B cell (primary cell): ENCODE results near the gene DLST. TPM values are rescaled to one million over a fixed set of nuclear protein-coding genes. Genes with fewer than 3 reads are reported as not detected.
A peak's percentile ranks its signal among the peaks of the same experiment; 100 is the strongest.

ENCODE experiments used
- ATAC-seq: fragments of 200-7000 bp; cut with Tn5 transposase; one replicate; pipeline ENCODE4 v1.10.0; 2021; ENCODE audit warnings: low read depth, mild to moderate bottlenecking, moderate number of reproducible peaks, moderate library complexity
- CTCF ChIA-PET: fragments of 350-600 bp; sonication (Branson Sonifier 250); formaldehyde crosslinking; loops from one replicate; lab custom pipeline; 2021; ENCODE audit warnings: antibody characterized with exemption, inconsistent platforms; lab: Charles Lee
- POLR2A ChIA-PET: fragments of 350-600 bp; sonication (Branson Sonifier 250); formaldehyde crosslinking; loops from one replicate; lab custom pipeline; 2021; ENCODE audit warnings: antibody characterized with exemption; lab: Charles Lee
- DNase-seq: peaks from one replicate; pipeline ENCODE4 v3.0.0; 2013
- H2AFZ ChIP-seq: 2 replicates; pipeline ENCODE4 v1.6.1; 2012; ENCODE audit warnings: mild to moderate bottlenecking, low read depth, low read length; ENCODE audit not compliant: insufficient read depth, poor library complexity, severe bottlenecking
- H3K27ac ChIP-seq, 2 donors: 1 replicate in 1 of 2; 2 replicates in 1 of 2; pipeline ENCODE4 v1.5.1; 2012 to 2013; ENCODE audit warnings: low read length in 2 of 2, mild to moderate bottlenecking in 2 of 2, moderate library complexity in 1 of 2
- H3K27me3 ChIP-seq, 4 experiments: fragments of 200-600 bp in 1 of 4; sonication (generic) in 1 of 4; replicated peaks in 1 of 4; 1 replicate in 2 of 4; 2 replicates in 2 of 4; pipeline versions ENCODE4 v1.6.1 to v1.7.0; 2013 to 2016; ENCODE audit warnings: low read length in 3 of 4, mild to moderate bottlenecking in 2 of 4, mixed read lengths in 1 of 4, moderate library complexity in 1 of 4; ENCODE audit not compliant: insufficient read depth in 4 of 4, control insufficient read depth in 3 of 4; ENCODE audit errors: control extremely low read depth in 1 of 4
- H3K36me3 ChIP-seq, 2 experiments: replicated peaks in 1 of 2; 1 replicate in 1 of 2; 2 replicates in 1 of 2; pipeline versions ENCODE4 v1.6.1 to v1.7.1; 2013; ENCODE audit warnings: low read length in 1 of 2; ENCODE audit not compliant: insufficient read depth in 2 of 2, control insufficient read depth in 1 of 2; ENCODE audit errors: control extremely low read depth in 1 of 2, extremely low read depth in 1 of 2
- H3K4me1 ChIP-seq, 2 donors: fragments of 200-600 bp in 1 of 2; sonication (generic) in 1 of 2; 1 replicate in 1 of 2; 2 replicates in 1 of 2; pipeline versions ENCODE4 v1.5.1 to v1.6.1; 2013 to 2017; ENCODE audit warnings: low read length in 2 of 2; ENCODE audit not compliant: control insufficient read depth in 2 of 2, insufficient read depth in 2 of 2
- H3K4me2 ChIP-seq: replicated peaks from 2 replicates; pipeline ENCODE3; 2012; ENCODE audit warnings: mild to moderate bottlenecking, low read depth, low read length; ENCODE audit not compliant: poor library complexity, severe bottlenecking
- H3K4me3 ChIP-seq, 5 experiments: fragments of 200-600 bp in 1 of 5; sonication (generic) in 1 of 5; 1 replicate in 3 of 5; 2 replicates in 2 of 5; pipeline versions ENCODE4 v1.5.1 to v1.7.0; 2011 to 2016; ENCODE audit warnings: low read length in 4 of 5, mild to moderate bottlenecking in 4 of 5, low read depth in 2 of 5, control low read depth in 1 of 5, moderate library complexity in 1 of 5; ENCODE audit not compliant: insufficient read depth in 1 of 5; ENCODE audit errors: control extremely low read depth in 1 of 5, extremely low read depth in 1 of 5
- H3K79me2 ChIP-seq: fragments of 200-600 bp; sonication (generic); one replicate; pipeline ENCODE4 v1.6.0; 2016; ENCODE audit warnings: low read length; ENCODE audit not compliant: control insufficient read depth, insufficient read depth
- H3K9ac ChIP-seq: fragments of 200-600 bp; sonication (generic); 2 replicates; pipeline ENCODE4 v1.6.1; 2017; ENCODE audit warnings: mild to moderate bottlenecking, low read length, moderate library complexity
- H3K9me3 ChIP-seq, 3 donors: one replicate each; pipeline versions ENCODE4 v1.6.1 to v1.7.1; 2013; ENCODE audit warnings: low read length in 2 of 3; ENCODE audit not compliant: control insufficient read depth in 2 of 3, insufficient read depth in 1 of 3; ENCODE audit errors: control extremely low read depth in 1 of 3
- H4K20me1 ChIP-seq: 2 replicates; pipeline ENCODE4 v1.6.0; 2012; ENCODE audit warnings: mild to moderate bottlenecking, low read length; ENCODE audit not compliant: insufficient read depth, control insufficient read depth, poor library complexity, severe bottlenecking
- H3K27ac Mint-ChIP-seq: one replicate; pipeline ENCODE4 v1.8.0; 2021; ENCODE audit warnings: mixed read lengths
- H3K27me3 Mint-ChIP-seq: one replicate; pipeline ENCODE4 v1.8.0; 2021; ENCODE audit warnings: mixed read lengths
- H3K4me1 Mint-ChIP-seq: one replicate; pipeline ENCODE4 v1.8.0; 2021; ENCODE audit warnings: mixed read lengths
- H3K4me3 Mint-ChIP-seq: one replicate; pipeline ENCODE4 v1.8.0; 2021; ENCODE audit warnings: mixed read lengths
- H3K9me3 Mint-ChIP-seq: one replicate; pipeline ENCODE4 v1.8.0; 2022; ENCODE audit warnings: mixed read lengths; ENCODE audit not compliant: insufficient read depth
- CTCF ChIP-seq: fragments of 200-600 bp; IDR thresholded peaks from one replicate; pipeline ENCODE4 v1.8.0; 2022; ENCODE audit warnings: antibody characterized with exemption, mild to moderate bottlenecking
- EZH2 ChIP-seq: IDR thresholded peaks from 2 replicates; pipeline ENCODE4 v1.6.1; 2012; ENCODE audit warnings: borderline replicate concordance, low read depth, mild to moderate bottlenecking, moderate library complexity, low read length; ENCODE audit not compliant: insufficient read depth, poor library complexity, severe bottlenecking
- WGBS: methylation state at CpG from one replicate; pipeline ENCODE4 v1.1.5; 2013; ENCODE audit warnings: missing lambda C conversion rate; ENCODE audit not compliant: insufficient coverage; 5-methylcytosine and 5-hydroxymethylcytosine counted together
- intact Hi-C: fragments of 100-400 bp; cut with micrococcal nuclease; formaldehyde crosslinking; loops from one replicate; pipeline ENCODE4 v1.10.0; 2022
- polyA plus RNA-seq: library from polyadenylated mRNA; depleted of rRNA; stranded (reverse); fragments of >200 nt; gene quantifications from 2 replicates; pipeline ENCODE4 v1.2.3, GENCODE V29; 2012
- total RNA-seq, 2 donors: library from RNA; stranded (reverse); fragments of 120-200 nt in 1 of 2; gene quantifications; 1 replicate in 1 of 2; 2 replicates in 1 of 2; pipeline versions ENCODE4 v1.2.3 to v1.2.4, GENCODE V29; 2013 to 2022

DLST gene
- total and polyA plus RNA-seq, 2 donors (not counting 1 experiment from before 2014, with no cell fraction given) = 73.1 to 89.5 TPM

GRCh38 chr14:74892745-74893144 is 11.0 kb downstream of the DLST start:
- no peak overlapping the region for H3K4me3 ChIP-seq
- H3K36me3 ChIP-seq = peaks cover 32 to 84% of the 10 kb centered on the region in 2 experiments
- no peaks in the 10 kb centered on the region for H3K9me3 ChIP-seq
- no peak overlapping the region for H3K4me3 Mint-ChIP-seq
- WGBS = 5% methylated on average over 2 of the region's 5 CpGs
- peaks cover 23 to 32% of the 10 kb centered on the region in 2 donors for H3K4me1 ChIP-seq
- H3K27ac ChIP-seq = peak overlapping the region; percentile 6 to 76
- no peak overlapping the region for H2AFZ ChIP-seq
- peaks cover 10% of the 10 kb centered on the region for H4K20me1 ChIP-seq
- H3K9ac ChIP-seq = no peak overlapping the region
- H3K9me3 Mint-ChIP-seq = no peaks in the 10 kb centered on the region
- TF ChIP-seq EZH2 = no peak
- TF ChIP-seq CTCF = no peak
- intact Hi-C loops = no loop called here
- H3K4me2 ChIP-seq = peak overlapping the region; percentile 49
- peak; percentile 45 for DNase-seq
- no peaks in the 10 kb centered on the region for H3K27me3 ChIP-seq
- peaks cover 24% of the 10 kb centered on the region for H3K79me2 ChIP-seq
- peak overlapping the region; percentile 92 for H3K27ac Mint-ChIP-seq
- peak; percentile 51 for ATAC-seq
- POLR2A ChIA-PET = interaction anchor here (0.6 kb wide), 1 partner anchor 48 kb away, joined by 3 read pairs; no protein-coding TSS in a partner anchor
- H3K27me3 Mint-ChIP-seq = no peaks in the 10 kb centered on the region
- CTCF ChIA-PET = interaction anchor here (0.6 to 25.3 kb wide), 6 partner anchors 9 to 1375 kb away, joined by 4 to 926 read pairs (median 8); partner anchors contain the start of genes DLST, EIF2B2 and PROX2
- peaks cover 32% of the 10 kb centered on the region for H3K4me1 Mint-ChIP-seq

- H4K20me1 ChIP-seq = peaks cover 1% of the 10 kb centered on the region
- ATAC-seq = peak; percentile 53
- H3K27me3 ChIP-seq = no peaks in the 10 kb centered on the region
- ChIA-PET POLR2A (no interaction called here), CTCF (interaction anchor here (0.6 to 25.3 kb wide), 8 partner anchors 8 to 1376 kb away, joined by 3 to 926 read pairs (median 4); partner anchors contain the start of genes DLST, EIF2B2 and PROX2)
- H3K9me3 ChIP-seq = no peaks in the 10 kb centered on the region
- H3K79me2 ChIP-seq = peaks cover 16% of the 10 kb centered on the region
- WGBS = no CpG with 5 or more reads among the region's 4 CpGs
- DNase-seq = peak; percentile 64
- peak overlapping the region; percentile 49 for H3K4me2 ChIP-seq
- peaks cover 23 to 32% of the 10 kb centered on the region in 2 donors for H3K4me1 ChIP-seq
- Mint-ChIP-seq H3K27me3 (no peaks in the 10 kb centered on the region), H3K9me3 (no peaks in the 10 kb centered on the region), H3K4me1 (peaks cover 32% of the 10 kb centered on the region), H3K4me3 (peak overlapping the region; percentile 54), H3K27ac (peak overlapping the region; percentile 92)
- H2AFZ ChIP-seq = no peak overlapping the region
- no peak overlapping the region for H3K4me3 ChIP-seq
- H3K36me3 ChIP-seq = peaks cover 34 to 90% of the 10 kb centered on the region in 2 experiments
- H3K27ac ChIP-seq = peak overlapping the region; percentile 62 to 76
- intact Hi-C loops = no loop called here
- peak overlapping the region; percentile 19 for H3K9ac ChIP-seq
- no peak for TF ChIP-seq CTCF
- TF ChIP-seq EZH2 = no peak
Measured at GRCh38 chr14:74893614-74894091, 11.9 kb downstream of the DLST start.
